Esophagus muscularis mucosa (tissue), 3 donors: ENCODE data around the gene CSAD.

Experiments
- POLR2A ChIP-seq: fragments of 450-650 bp; IDR thresholded peaks from one replicate; pipeline ENCODE4 v1.6.1; 2017; ENCODE audit warnings: antibody characterized with exemption, moderate library complexity, mild to moderate bottlenecking, low read depth
- TF ChIP-seq, protein P1 (sequence below), 3 experiments: fragments of 200-600 bp in 2 of 3; fragments of 450-650 bp in 1 of 3; sonication (generic) in 2 of 3; IDR thresholded peaks; one replicate each; pipeline ENCODE4 v1.5.1; 2017 to 2019; ENCODE audit warnings: antibody characterized with exemption in 3 of 3, mild to moderate bottlenecking in 2 of 3, moderate library complexity in 1 of 3

- TF ChIP-seq, protein P1, sequence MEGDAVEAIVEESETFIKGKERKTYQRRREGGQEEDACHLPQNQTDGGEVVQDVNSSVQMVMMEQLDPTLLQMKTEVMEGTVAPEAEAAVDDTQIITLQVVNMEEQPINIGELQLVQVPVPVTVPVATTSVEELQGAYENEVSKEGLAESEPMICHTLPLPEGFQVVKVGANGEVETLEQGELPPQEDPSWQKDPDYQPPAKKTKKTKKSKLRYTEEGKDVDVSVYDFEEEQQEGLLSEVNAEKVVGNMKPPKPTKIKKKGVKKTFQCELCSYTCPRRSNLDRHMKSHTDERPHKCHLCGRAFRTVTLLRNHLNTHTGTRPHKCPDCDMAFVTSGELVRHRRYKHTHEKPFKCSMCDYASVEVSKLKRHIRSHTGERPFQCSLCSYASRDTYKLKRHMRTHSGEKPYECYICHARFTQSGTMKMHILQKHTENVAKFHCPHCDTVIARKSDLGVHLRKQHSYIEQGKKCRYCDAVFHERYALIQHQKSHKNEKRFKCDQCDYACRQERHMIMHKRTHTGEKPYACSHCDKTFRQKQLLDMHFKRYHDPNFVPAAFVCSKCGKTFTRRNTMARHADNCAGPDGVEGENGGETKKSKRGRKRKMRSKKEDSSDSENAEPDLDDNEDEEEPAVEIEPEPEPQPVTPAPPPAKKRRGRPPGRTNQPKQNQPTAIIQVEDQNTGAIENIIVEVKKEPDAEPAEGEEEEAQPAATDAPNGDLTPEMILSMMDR (IDR thresholded peaks at IDR 0.05): no peak
- TF ChIP-seq POLR2A: no peak
Observed at GRCh38 chr12:53198486-53199110, 17.9 kb upstream of the CSAD start.
